ENCODE results near the gene AKAP12. TPM values are rescaled to one million over a fixed set of nuclear protein-coding genes. Genes with fewer than 3 reads are reported as not detected.
"Not testable (repeated sequence)": the region's sequence is repeated elsewhere in the genome, so short reads cannot be mapped to it uniquely, and the experiment has no call there.

Gene AKAP12
- total and polyA plus RNA-seq, 7 donors: 2.5 to 13.1 (median 7.5) TPM

DNA sequence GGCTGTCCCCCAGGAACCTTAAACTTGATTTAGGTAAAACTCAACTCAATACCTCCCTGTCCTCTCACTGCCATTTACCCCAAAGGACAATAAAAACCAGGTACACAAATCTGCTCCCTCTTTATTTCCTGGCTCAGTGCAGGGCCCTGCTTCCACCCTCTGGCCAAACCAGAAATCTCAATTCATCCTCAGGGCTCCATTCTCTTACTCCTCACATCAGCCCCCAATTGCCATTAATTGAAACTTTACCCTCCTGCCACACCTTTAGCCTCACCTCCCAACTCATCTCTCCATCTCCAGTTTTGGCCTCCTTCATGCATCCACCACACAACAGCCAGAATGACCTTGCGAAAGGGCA lies 141.1 kb downstream of the AKAP12 start:
- Histone ChIP-seq H3K4me3 (no peak overlapping the region), H3K27me3 (ENCODE audit: insufficient read depth in 3 of 3, low read length in 2 of 3) (no peaks in the 10 kb centered on the region), H3K36me3 (ENCODE audit: insufficient read depth in 1 of 2, low read depth in 1 of 2) (peaks cover 0 to 9% of the 10 kb centered on the region in 2 donors), H3K9me3 (no peaks in the 10 kb centered on the region), H3K27ac (no peak overlapping the region), H3K4me1 (peaks cover 16% of the 10 kb centered on the region)
- no peak for TF ChIP-seq CTCF (IDR thresholded peaks at IDR 0.05)
- 100% methylated on average over 1 of the region's 1 CpG for WGBS, 3 donors
- ATAC-seq: no peak
- intact Hi-C loops (cut with DNase I): no loop called here
- no peak for DNase-seq

DNA sequence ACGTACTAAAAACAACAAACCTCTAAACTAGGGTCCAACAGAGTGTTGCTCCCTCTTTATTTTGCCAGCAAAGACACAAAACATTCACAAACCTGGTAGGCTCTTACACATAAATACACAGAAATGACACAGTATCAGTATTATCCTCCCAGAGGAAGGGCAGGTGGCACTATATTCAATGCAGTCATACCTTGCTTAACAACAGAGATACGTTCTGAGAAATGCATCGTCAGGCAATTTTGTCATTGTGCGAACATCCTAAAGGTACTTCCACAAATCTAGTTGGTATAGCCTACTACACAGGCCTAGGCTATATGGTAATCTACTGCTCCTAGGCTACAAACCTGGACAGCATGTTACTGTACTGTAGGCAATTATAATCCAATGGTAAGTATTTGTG lies 142.0 kb downstream of the AKAP12 start:
- no peak overlapping the region for H3K4me3 ChIP-seq
- no peaks in the 10 kb centered on the region for H3K27me3 ChIP-seq (ENCODE audit: insufficient read depth in 3 of 3, low read length in 2 of 3)
- H3K9me3 ChIP-seq: no peaks in the 10 kb centered on the region
- H3K36me3 ChIP-seq (ENCODE audit: insufficient read depth in 1 of 2, low read depth in 1 of 2): peaks cover 0 to 9% of the 10 kb centered on the region in 2 donors
- WGBS, 3 donors: 86 to 95% (median 89%) methylated on average over 4 of the region's 4 CpGs
- no peak overlapping the region for H3K27ac ChIP-seq
- ATAC-seq (no peak), DNase-seq (no peak)
- H3K4me1 ChIP-seq: peaks cover 19% of the 10 kb centered on the region
- intact Hi-C loops (cut with DNase I): no loop called here
- TF ChIP-seq CTCF (IDR thresholded peaks at IDR 0.05): no peak

- H3K4me3 ChIP-seq; DNase-seq; H3K27ac ChIP-seq; H3K27me3 ChIP-seq (ENCODE audit: insufficient read depth in 3 of 3, low read length in 2 of 3); intact Hi-C loops (cut with DNase I); ATAC-seq; H3K9me3 ChIP-seq; H3K36me3 ChIP-seq (ENCODE audit: insufficient read depth in 1 of 2, low read depth in 1 of 2): not testable (repeated sequence)
- peaks cover 23% of the 10 kb centered on the region for H3K4me1 ChIP-seq
- WGBS, 3 donors: 96 to 98% (median 97%) methylated on average over 9 of the region's 9 CpGs
Measured at GRCh38 chr6:151382631-151383030, 142.9 kb downstream of the AKAP12 start.

DNA sequence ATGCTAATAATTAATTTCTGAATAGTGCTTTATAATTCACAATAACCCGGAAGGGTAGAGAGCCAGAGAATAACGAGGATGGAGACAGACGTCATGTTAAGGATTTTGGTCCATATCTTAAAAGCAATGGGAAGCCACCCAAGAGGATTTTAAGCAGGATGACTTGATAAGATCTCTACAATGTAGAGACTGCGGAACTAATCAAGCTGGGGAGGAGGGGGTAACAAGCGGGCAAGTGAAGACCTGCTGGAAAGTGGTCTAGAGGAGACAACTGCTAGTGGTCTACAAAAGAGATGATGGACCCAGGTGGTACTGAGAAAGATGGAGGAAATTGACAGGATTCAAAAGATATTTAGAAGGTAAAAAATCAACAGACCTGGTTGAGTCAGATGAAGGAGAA lies 144.4 kb downstream of the AKAP12 start:
- DNase-seq (no peak), ATAC-seq (no peak)
- H3K27me3 ChIP-seq (ENCODE audit: insufficient read depth in 3 of 3, low read length in 2 of 3): no peaks in the 10 kb centered on the region
- H3K4me1 ChIP-seq: peaks cover 39% of the 10 kb centered on the region
- H3K9me3 ChIP-seq: no peaks in the 10 kb centered on the region
- 68 to 83% (median 82%) methylated on average over 5 of the region's 5 CpGs for WGBS, 3 donors
- no peak for TF ChIP-seq CTCF (IDR thresholded peaks at IDR 0.05)
- intact Hi-C loops (cut with DNase I): no loop called here
- no peak overlapping the region for H3K27ac ChIP-seq
- peaks cover 0 to 15% of the 10 kb centered on the region in 2 donors for H3K36me3 ChIP-seq (ENCODE audit: insufficient read depth in 1 of 2, low read depth in 1 of 2)
- H3K4me3 ChIP-seq: no peak overlapping the region

- intact Hi-C loops (cut with DNase I): no loop called here
- Histone ChIP-seq H3K4me3 (no peak overlapping the region), H3K36me3 (ENCODE audit: insufficient read depth in 1 of 2, low read depth in 1 of 2) (peaks cover 0 to 15% of the 10 kb centered on the region in 2 donors), H3K27me3 (ENCODE audit: insufficient read depth in 3 of 3, low read length in 2 of 3) (no peaks in the 10 kb centered on the region), H3K27ac (no peak overlapping the region), H3K9me3 (no peaks in the 10 kb centered on the region), H3K4me1 (peaks cover 37% of the 10 kb centered on the region)
- 70 to 93% (median 71%) methylated on average over 1 of the region's 1 CpG for WGBS, 3 donors
- ATAC-seq (no peak), DNase-seq (no peak)
- TF ChIP-seq CTCF (IDR thresholded peaks at IDR 0.05): no peak
Measured at GRCh38 chr6:151385177-151385576, 145.4 kb downstream of the AKAP12 start.
